Spleen (tissue), 7 donors: ENCODE results near the gene NKAIN4.

Experiments used
- POLR2A ChIP-seq, 3 donors: fragments of 450-650 bp; IDR thresholded peaks; one replicate each; pipeline ENCODE4 v1.5.1; 2017; ENCODE audit warnings: antibody characterized with exemption in 3 of 3, mild to moderate bottlenecking in 1 of 3
- POLR2AphosphoS5 ChIP-seq, 3 donors: sonication (generic); formaldehyde crosslinking; IDR thresholded peaks; one replicate each; pipeline ENCODE4 v1.5.1; 2017; ENCODE audit warnings: antibody characterized with exemption in 3 of 3
- TF ChIP-seq, protein P1 (sequence below), 11 experiments: fragments of 200-600 bp in 7 of 11; fragments of 450-650 bp in 4 of 11; sonication (generic) in 4 of 11; IDR thresholded peaks in 8 of 11; conservative IDR thresholded peaks in 3 of 11; 1 replicate in 7 of 11; 2 replicates in 4 of 11; pipeline versions ENCODE4 v1.4.0 to v1.8.0; 2016 to 2021; ENCODE audit warnings: antibody characterized with exemption in 11 of 11, inconsistent platforms in 4 of 11, mild to moderate bottlenecking in 1 of 11
- donor health status: DM: no; HTN: no; CAD: no; lungs with moderate emphysema.
- donor health status: DM: no; HTN: no; CAD: no.
- donor health status: DM: no; HTN: no; CAD: no.

DNA sequence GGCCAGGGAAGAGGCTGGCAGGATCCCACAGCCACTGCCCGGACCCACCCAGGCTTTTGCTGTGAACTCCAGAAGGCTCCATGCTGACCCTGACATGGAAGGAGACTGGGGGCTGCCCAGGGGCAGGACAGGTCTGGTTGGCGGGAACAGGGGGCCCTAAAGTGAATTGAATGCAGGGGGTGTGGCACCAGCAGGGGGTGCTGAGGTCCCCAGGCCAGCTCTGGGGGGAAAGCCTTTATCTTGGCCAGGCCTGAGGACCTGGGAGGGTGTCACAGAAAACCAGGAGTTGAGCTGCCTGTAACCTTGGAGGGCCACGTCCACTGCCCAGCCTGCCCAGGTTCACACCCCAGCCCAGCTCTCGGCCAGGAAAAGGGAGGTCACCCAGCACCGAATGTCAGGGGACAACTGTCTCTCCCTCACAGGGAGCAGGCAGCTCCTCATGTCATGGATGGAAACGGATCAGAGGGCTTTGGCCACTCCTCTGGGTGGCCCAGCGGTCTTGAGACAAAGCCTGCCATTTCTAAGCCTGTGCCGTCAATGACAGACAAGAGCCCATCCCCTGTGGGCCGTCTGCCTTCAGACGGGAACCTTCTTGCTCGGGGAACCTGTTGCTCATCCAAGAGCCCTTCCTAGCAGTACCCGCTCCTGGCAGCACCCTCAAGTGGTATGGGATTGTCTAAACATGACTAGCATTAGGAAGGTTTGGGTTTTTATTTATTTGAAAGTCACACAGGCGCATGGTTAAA, 35.4 kb downstream of the NKAIN4 start:
- TF ChIP-seq, protein P1, sequence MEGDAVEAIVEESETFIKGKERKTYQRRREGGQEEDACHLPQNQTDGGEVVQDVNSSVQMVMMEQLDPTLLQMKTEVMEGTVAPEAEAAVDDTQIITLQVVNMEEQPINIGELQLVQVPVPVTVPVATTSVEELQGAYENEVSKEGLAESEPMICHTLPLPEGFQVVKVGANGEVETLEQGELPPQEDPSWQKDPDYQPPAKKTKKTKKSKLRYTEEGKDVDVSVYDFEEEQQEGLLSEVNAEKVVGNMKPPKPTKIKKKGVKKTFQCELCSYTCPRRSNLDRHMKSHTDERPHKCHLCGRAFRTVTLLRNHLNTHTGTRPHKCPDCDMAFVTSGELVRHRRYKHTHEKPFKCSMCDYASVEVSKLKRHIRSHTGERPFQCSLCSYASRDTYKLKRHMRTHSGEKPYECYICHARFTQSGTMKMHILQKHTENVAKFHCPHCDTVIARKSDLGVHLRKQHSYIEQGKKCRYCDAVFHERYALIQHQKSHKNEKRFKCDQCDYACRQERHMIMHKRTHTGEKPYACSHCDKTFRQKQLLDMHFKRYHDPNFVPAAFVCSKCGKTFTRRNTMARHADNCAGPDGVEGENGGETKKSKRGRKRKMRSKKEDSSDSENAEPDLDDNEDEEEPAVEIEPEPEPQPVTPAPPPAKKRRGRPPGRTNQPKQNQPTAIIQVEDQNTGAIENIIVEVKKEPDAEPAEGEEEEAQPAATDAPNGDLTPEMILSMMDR (IDR thresholded peaks at IDR 0.05 in 8 of 11, conservative IDR thresholded peaks at IDR 0.05 in 3 of 11), result no peak
- TF ChIP-seq POLR2A (IDR thresholded peaks at IDR 0.05), result no peak
- no peak for TF ChIP-seq POLR2AphosphoS5 (IDR thresholded peaks at IDR 0.05)
